Right lobe of liver (tissue), 4 donors: ENCODE measurements around the gene UPF1.

Experiments used
- CTCF ChIP-seq, 4 donors: fragments of 200-600 bp in 3 of 4; fragments of 450-650 bp in 1 of 4; IDR thresholded peaks; one replicate each; pipeline versions ENCODE4 v1.5.1 to v1.8.0; 2016 to 2022; ENCODE audit warnings: antibody characterized with exemption in 4 of 4, mild to moderate bottlenecking in 2 of 4
- POLR2A ChIP-seq: fragments of 450-650 bp; IDR thresholded peaks from one replicate; pipeline ENCODE4 v1.6.1; 2017; ENCODE audit warnings: antibody characterized with exemption, mild to moderate bottlenecking
- donor health status: DM: no; HTN: no; CAD: no.
- donor health status: DM: no; HTN: no; CAD: no.
- donor health status: DM: no; HTN: yes; CAD: no.

- TF ChIP-seq CTCF (IDR thresholded peaks at IDR 0.05) (no peak), POLR2A (no peak)
These were observed 81.7 kb downstream of the UPF1 start for GRCh38 chr19:18913466-18913865.
